Fibroblast of lung (primary cell): ENCODE measurements around the gene ATG13. TPM values are rescaled to one million over a fixed set of nuclear protein-coding genes. Genes with fewer than 3 reads are reported as not detected.

ENCODE experiments used
- DNase-seq, 2 donors: peaks; one replicate each; pipeline versions ENCODE4 v3.0.0 to v3.0.0-alpha.2; 2010; ENCODE audit warnings: low read depth in 2 of 2
- H2AFZ ChIP-seq: 2 replicates; pipeline ENCODE4 v1.5.1; 2012; ENCODE audit warnings: low read length, control low read depth, inconsistent platforms
- H3K27ac ChIP-seq: 2 replicates; pipeline ENCODE4 v1.5.1; 2011; ENCODE audit warnings: low read length, control low read depth; ENCODE audit not compliant: insufficient read depth
- H3K27me3 ChIP-seq: 2 replicates; pipeline ENCODE4 v1.5.1; 2011; ENCODE audit warnings: mild to moderate bottlenecking, low read length; ENCODE audit not compliant: control insufficient read depth, insufficient read depth
- H3K36me3 ChIP-seq: 2 replicates; pipeline ENCODE4 v1.5.1; 2011; ENCODE audit warnings: low read length; ENCODE audit not compliant: control insufficient read depth, insufficient read depth
- H3K4me1 ChIP-seq: 2 replicates; pipeline ENCODE4 v1.5.1; 2011; ENCODE audit warnings: low read length; ENCODE audit not compliant: control insufficient read depth, insufficient read depth; ENCODE audit errors: extremely low read depth
- H3K4me2 ChIP-seq: 2 replicates; pipeline ENCODE4 v1.5.1; 2011; ENCODE audit warnings: low read length, control low read depth; ENCODE audit not compliant: insufficient read depth; ENCODE audit errors: extremely low read depth
- H3K4me3 ChIP-seq, 4 experiments: fragments of 200-600 bp in 1 of 4; sonication (generic) in 1 of 4; replicated peaks in 1 of 4; 2 replicates each; pipeline ENCODE4 v1.5.1; 2011 to 2016; ENCODE audit warnings: low read length in 4 of 4, low read depth in 3 of 4, mild to moderate bottlenecking in 3 of 4, control low read depth in 2 of 4, inconsistent platforms in 1 of 4, mixed read lengths in 1 of 4; ENCODE audit not compliant: insufficient read depth in 1 of 4; ENCODE audit errors: control extremely low read depth in 1 of 4
- H3K79me2 ChIP-seq: 2 replicates; pipeline ENCODE4 v1.5.1; 2012; ENCODE audit warnings: mild to moderate bottlenecking, low read length, inconsistent platforms; ENCODE audit not compliant: control insufficient read depth, insufficient read depth
- H3K9ac ChIP-seq: 2 replicates; pipeline ENCODE4 v1.5.1; 2011; ENCODE audit warnings: mild to moderate bottlenecking, low read length, control low read depth; ENCODE audit not compliant: insufficient read depth
- H3K9me3 ChIP-seq: 2 replicates; pipeline ENCODE4 v1.5.1; 2012; ENCODE audit warnings: low read depth, low read length; ENCODE audit not compliant: control insufficient read depth, insufficient read depth
- H4K20me1 ChIP-seq: 2 replicates; pipeline ENCODE4 v1.5.1; 2011; ENCODE audit warnings: low read length; ENCODE audit not compliant: control insufficient read depth, insufficient read depth; ENCODE audit errors: extremely low read depth
- EZH2 ChIP-seq: IDR thresholded peaks from 2 replicates; pipeline ENCODE4 v1.5.1; 2012; ENCODE audit warnings: low read length, control low read depth, mild to moderate bottlenecking; ENCODE audit errors: missing control alignments
- polyA plus RNA-seq, 2 donors: library from polyadenylated mRNA; depleted of rRNA in 1 of 2; stranded (reverse) in 1 of 2; unstranded in 1 of 2; fragments of >200 nt; gene quantifications; 2 replicates each; pipeline ENCODE4 v1.2.1, GENCODE V29; 2011 to 2012; ENCODE audit warnings: missing spikeins in 1 of 2
- total RNA-seq: library from RNA; depleted of rRNA; stranded (reverse); fragments of >200 nt; gene quantifications from 2 replicates; pipeline ENCODE4 v1.2.1, GENCODE V29; 2014
- TF ChIP-seq, protein P1 (sequence below), 2 donors: IDR thresholded peaks in 1 of 2; conservative IDR thresholded peaks in 1 of 2; 1 replicate in 1 of 2; 2 replicates in 1 of 2; pipeline ENCODE4 v1.5.1; 2011 to 2012; ENCODE audit warnings: low read length in 2 of 2, control low read depth in 1 of 2, inconsistent platforms in 1 of 2, low read depth in 1 of 2, mild to moderate bottlenecking in 1 of 2

Gene ATG13
- total and polyA plus RNA-seq, 2 donors (not counting 1 experiment from before 2014, with no cell fraction given), result 44.9 to 67.4 TPM

DNA sequence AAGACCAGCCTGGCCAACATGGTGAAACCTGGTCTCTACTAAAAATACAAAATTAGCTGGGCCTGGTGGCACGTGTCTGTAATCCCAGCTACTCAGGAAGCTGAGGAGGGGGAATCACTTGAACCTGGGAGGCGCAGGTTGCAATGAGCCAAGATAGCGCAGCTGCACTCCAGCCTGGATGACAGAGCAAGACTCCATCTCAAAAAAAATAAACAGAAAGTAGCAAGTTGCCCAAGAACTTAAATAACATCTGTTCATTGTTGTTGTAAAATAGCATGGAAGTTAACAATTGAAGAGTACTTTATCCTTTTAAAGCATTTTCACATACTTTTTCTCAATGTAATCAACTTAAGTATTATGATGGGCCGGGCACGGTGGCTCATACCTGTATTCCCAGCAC lies 29.2 kb upstream of the ATG13 start:
- Histone ChIP-seq H3K4me3 (no peak overlapping the region), H3K27me3 (no peaks in the 10 kb centered on the region), H3K9ac (no peak overlapping the region), H3K27ac (no peak overlapping the region), H2AFZ (no peak overlapping the region), H3K79me2 (peaks cover 62% of the 10 kb centered on the region), H3K9me3 (no peaks in the 10 kb centered on the region), H3K4me2 (no peak overlapping the region), H4K20me1 (no peaks in the 10 kb centered on the region), H3K36me3 (no peaks in the 10 kb centered on the region), H3K4me1 (peaks cover 5% of the 10 kb centered on the region)
- TF ChIP-seq, protein P1, sequence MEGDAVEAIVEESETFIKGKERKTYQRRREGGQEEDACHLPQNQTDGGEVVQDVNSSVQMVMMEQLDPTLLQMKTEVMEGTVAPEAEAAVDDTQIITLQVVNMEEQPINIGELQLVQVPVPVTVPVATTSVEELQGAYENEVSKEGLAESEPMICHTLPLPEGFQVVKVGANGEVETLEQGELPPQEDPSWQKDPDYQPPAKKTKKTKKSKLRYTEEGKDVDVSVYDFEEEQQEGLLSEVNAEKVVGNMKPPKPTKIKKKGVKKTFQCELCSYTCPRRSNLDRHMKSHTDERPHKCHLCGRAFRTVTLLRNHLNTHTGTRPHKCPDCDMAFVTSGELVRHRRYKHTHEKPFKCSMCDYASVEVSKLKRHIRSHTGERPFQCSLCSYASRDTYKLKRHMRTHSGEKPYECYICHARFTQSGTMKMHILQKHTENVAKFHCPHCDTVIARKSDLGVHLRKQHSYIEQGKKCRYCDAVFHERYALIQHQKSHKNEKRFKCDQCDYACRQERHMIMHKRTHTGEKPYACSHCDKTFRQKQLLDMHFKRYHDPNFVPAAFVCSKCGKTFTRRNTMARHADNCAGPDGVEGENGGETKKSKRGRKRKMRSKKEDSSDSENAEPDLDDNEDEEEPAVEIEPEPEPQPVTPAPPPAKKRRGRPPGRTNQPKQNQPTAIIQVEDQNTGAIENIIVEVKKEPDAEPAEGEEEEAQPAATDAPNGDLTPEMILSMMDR (conservative IDR thresholded peaks at IDR 0.05 in 1 of 2, IDR thresholded peaks at IDR 0.05 in 1 of 2; ENCODE audit: low read depth in 1 of 2, low read length in 2 of 2), result no peak
- TF ChIP-seq EZH2, result no peak
- DNase-seq, result peak in 1 of 2 donors; percentile 42

DNA sequence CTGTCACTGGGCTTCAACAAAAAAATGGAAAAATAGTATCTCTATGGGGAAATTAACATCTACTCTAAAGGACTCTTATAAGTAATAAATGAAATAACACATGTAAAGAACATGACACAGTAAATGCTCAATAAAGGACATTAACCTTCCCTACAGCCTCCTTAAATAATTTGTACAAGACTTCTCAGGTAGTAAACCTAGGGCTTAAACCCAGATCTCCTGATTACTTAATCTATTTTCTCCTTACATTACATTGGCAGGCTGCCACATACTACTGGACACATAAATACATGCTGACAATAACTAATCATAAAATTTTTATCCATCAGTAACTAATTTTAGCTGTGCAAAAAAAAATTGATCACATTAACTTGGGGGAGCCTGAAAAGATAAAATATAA lies 28.4 kb upstream of the ATG13 start:
- Histone ChIP-seq H2AFZ (no peak overlapping the region), H3K9ac (no peak overlapping the region), H3K4me2 (no peak overlapping the region), H3K27ac (no peak overlapping the region), H3K4me1 (peaks cover 5% of the 10 kb centered on the region), H3K79me2 (peaks cover 69% of the 10 kb centered on the region), H3K9me3 (no peaks in the 10 kb centered on the region), H4K20me1 (no peaks in the 10 kb centered on the region), H3K27me3 (no peaks in the 10 kb centered on the region), H3K4me3 (no peak overlapping the region), H3K36me3 (no peaks in the 10 kb centered on the region)
- no peak for DNase-seq
- TF ChIP-seq EZH2, result no peak
- TF ChIP-seq, protein P1 (conservative IDR thresholded peaks at IDR 0.05 in 1 of 2, IDR thresholded peaks at IDR 0.05 in 1 of 2; ENCODE audit: low read depth in 1 of 2, low read length in 2 of 2), result no peak

DNA sequence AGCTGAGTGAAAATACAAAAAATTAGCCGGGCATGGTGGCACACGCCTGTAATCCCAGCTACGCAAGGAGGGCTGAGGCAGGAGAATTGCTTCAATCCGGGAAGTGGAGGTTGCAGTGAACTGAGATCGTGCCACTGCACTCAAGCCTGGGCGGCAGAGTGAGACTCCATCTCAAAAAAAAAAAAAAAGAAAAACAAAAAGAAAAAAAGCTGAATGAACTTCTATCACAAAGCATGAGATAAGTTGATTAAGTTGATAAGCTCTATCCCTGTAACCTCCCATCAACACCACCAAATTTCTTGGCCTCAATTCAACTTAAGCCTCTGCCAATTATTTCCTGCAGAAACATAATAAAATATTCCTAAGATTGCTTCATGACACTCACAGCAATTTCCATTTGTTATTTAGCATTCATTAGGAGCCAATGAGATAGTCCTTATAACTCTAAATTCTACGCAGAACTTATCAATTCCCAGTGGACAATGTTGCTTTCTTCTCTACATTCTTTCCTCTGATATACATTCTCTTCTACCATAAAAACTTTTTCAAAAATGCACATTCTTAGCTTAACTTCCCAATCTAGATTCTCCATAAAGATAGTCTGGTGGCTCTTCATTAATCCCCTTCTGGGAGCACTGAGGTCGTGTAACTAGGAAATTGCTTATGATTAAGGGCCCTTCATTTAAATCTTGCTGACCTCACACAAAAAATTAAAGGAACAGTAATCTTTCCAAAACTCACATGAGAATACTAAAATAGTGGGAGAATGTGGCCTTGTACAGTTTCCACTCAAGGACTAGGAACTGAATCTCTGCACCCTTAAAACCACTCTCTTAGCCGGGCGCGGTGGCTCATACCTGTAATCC lies 26.4 kb upstream of the ATG13 start:
- Histone ChIP-seq H3K9ac (no peak overlapping the region), H4K20me1 (no peaks in the 10 kb centered on the region), H3K27me3 (no peaks in the 10 kb centered on the region), H3K4me1 (peaks cover 5% of the 10 kb centered on the region), H3K4me2 (peak overlapping the region; percentile 54), H3K9me3 (no peaks in the 10 kb centered on the region), H3K36me3 (no peaks in the 10 kb centered on the region), H3K27ac (no peak overlapping the region), H3K79me2 (peaks cover 63% of the 10 kb centered on the region), H2AFZ (no peak overlapping the region), H3K4me3 (peak overlapping the region in 1 of 4 experiments; percentile 6)
- no peak for DNase-seq
- TF ChIP-seq, protein P1 (conservative IDR thresholded peaks at IDR 0.05 in 1 of 2, IDR thresholded peaks at IDR 0.05 in 1 of 2; ENCODE audit: low read depth in 1 of 2, low read length in 2 of 2), result no peak
- no peak for TF ChIP-seq EZH2
